A673 (cell line): Measurements from ENCODE around the gene PDE8A. TPM values are rescaled to one million over a fixed set of nuclear protein-coding genes. Genes with fewer than 3 reads are reported as not detected.

Source experiments
- BruUV-seq: library from RNA; stranded (reverse); fragments of 400-500 nt; replicated peaks from 2 replicates; lab custom pipeline; 2021; lab: Mats Ljungman, UMichigan
- CTCF ChIA-PET: fragments of 300-600 bp; sonication (Branson Sonifier 250); formaldehyde crosslinking; loops from one replicate; lab custom pipeline; 2022; ENCODE audit warnings: antibody characterized with exemption; lab: Charles Lee
- POLR2A ChIA-PET: fragments of 300-600 bp; sonication (Branson Sonifier 250); formaldehyde crosslinking; loops from one replicate; lab custom pipeline; 2022; ENCODE audit warnings: antibody characterized with exemption; ENCODE audit not compliant: low non-redundant PET; lab: Charles Lee
- DNase-seq: peaks from one replicate; pipeline ENCODE4 v3.0.0-alpha.2; 2015; ENCODE audit warnings: low spot score
- H3K27ac ChIP-seq: fragments of 200-600 bp; sonication (generic); 2 replicates; pipeline ENCODE4 v1.5.1; 2016; ENCODE audit warnings: mixed run types, low read depth, mild to moderate bottlenecking, mixed read lengths, antibody characterized with exemption, low read length; ENCODE audit not compliant: poor library complexity, severe bottlenecking
- H3K27me3 ChIP-seq: fragments of 200-600 bp; sonication (generic); replicated peaks from 2 replicates; pipeline ENCODE4 v1.6.1; 2017; ENCODE audit warnings: mixed run types, low read depth, mild to moderate bottlenecking, mixed read lengths, antibody characterized with exemption, low read length; ENCODE audit not compliant: insufficient read depth, poor library complexity
- H3K36me3 ChIP-seq: fragments of 200-600 bp; sonication (generic); 2 replicates; pipeline ENCODE4 v1.6.1; 2016; ENCODE audit warnings: mixed run types, mild to moderate bottlenecking, mixed read lengths, antibody characterized with exemption, low read length; ENCODE audit not compliant: insufficient read depth, poor library complexity, severe bottlenecking
- H3K4me1 ChIP-seq: fragments of 200-600 bp; sonication (generic); 2 replicates; pipeline ENCODE4 v1.6.1; 2017; ENCODE audit warnings: mixed run types, mild to moderate bottlenecking, mixed read lengths, antibody characterized with exemption, low read length; ENCODE audit not compliant: insufficient read depth, poor library complexity, severe bottlenecking
- H3K4me3 ChIP-seq: fragments of 200-600 bp; sonication (generic); 2 replicates; pipeline ENCODE4 v1.5.1; 2016; ENCODE audit warnings: low read depth, mixed run types, mild to moderate bottlenecking, mixed read lengths, low read length; ENCODE audit not compliant: poor library complexity, severe bottlenecking
- H3K9me3 ChIP-seq: fragments of 200-600 bp; sonication (generic); 2 replicates; pipeline ENCODE4 v1.6.1; 2016; ENCODE audit warnings: mixed run types, low read depth, mild to moderate bottlenecking, mixed read lengths, antibody characterized with exemption, low read length; ENCODE audit not compliant: poor library complexity, severe bottlenecking
- EZH2 ChIP-seq: fragments of 200-600 bp; sonication (generic); IDR thresholded peaks from 2 replicates; pipeline ENCODE4 v1.6.1; 2017; ENCODE audit warnings: borderline replicate concordance, low read depth, mild to moderate bottlenecking, mixed read lengths, antibody characterized with exemption, low read length; ENCODE audit not compliant: poor library complexity, severe bottlenecking
- intact Hi-C: fragments of 100-400 bp; cut with micrococcal nuclease; formaldehyde crosslinking; loops from one replicate; pipeline ENCODE4 v1.10.0; 2022; ENCODE audit not compliant: unreplicated experiment
- total RNA-seq: library from RNA; stranded (reverse); gene quantifications from 2 replicates; pipeline ENCODE4 v1.2.3, GENCODE V29; 2021
- TF ChIP-seq, protein P1 (sequence below): fragments of 300-800, 200-600 bp; sonication (generic); conservative IDR thresholded peaks from 2 replicates; pipeline ENCODE4 v1.5.1; 2017; ENCODE audit warnings: low read depth, mild to moderate bottlenecking, antibody characterized with exemption, low read length, moderate library complexity, mixed read lengths

Gene PDE8A
- total RNA-seq, 1 experiment from 2014 or later: 80.7 TPM

DNA sequence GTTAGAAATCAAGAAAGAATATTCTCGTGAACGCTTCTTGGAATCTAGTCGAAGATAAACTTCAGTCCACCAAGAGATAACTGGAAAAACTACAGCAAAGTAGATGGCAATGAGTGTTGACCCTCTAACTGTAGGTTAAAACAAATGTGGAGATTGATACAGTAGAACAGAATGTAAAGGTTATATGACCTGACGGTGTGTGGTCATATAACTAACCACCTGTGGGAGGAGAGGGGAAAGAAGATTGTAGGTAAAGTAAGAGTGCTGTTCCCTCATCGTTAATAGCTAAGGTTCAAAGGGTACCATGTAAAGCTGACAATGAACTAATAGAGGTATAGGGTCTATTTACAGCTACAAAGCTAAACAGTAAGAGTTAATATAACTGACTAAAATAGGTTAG lies 52.6 kb downstream of the PDE8A start:
- intact Hi-C loops: no loop called here
- ChIA-PET CTCF (no interaction called here), POLR2A (interaction anchor here (0.6 kb wide), 1 partner anchor 758 kb away, joined by 5 read pairs; no protein-coding TSS in a partner anchor)

DNA sequence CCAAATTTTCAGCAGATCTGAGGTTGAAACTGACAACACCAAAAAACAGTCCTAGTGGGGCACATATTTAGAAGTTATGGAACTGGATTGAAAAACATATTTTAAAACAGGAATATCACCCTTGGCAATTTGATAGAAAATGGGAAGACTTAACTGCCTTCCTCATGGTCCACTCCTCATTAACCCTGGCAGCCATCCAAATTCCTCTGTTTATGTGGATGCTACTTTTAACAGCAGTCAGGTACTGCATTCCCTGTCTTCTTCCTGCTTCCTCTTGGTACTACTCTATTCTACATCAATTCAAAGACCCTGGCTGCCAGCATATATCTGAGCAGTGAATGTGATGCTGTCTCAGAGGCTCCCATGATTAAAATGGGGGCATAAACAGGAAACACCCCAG lies 54.3 kb downstream of the PDE8A start:
- no peak for DNase-seq
- no peak for TF ChIP-seq EZH2
- TF ChIP-seq, protein P1, sequence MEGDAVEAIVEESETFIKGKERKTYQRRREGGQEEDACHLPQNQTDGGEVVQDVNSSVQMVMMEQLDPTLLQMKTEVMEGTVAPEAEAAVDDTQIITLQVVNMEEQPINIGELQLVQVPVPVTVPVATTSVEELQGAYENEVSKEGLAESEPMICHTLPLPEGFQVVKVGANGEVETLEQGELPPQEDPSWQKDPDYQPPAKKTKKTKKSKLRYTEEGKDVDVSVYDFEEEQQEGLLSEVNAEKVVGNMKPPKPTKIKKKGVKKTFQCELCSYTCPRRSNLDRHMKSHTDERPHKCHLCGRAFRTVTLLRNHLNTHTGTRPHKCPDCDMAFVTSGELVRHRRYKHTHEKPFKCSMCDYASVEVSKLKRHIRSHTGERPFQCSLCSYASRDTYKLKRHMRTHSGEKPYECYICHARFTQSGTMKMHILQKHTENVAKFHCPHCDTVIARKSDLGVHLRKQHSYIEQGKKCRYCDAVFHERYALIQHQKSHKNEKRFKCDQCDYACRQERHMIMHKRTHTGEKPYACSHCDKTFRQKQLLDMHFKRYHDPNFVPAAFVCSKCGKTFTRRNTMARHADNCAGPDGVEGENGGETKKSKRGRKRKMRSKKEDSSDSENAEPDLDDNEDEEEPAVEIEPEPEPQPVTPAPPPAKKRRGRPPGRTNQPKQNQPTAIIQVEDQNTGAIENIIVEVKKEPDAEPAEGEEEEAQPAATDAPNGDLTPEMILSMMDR: no peak
- intact Hi-C loops: no loop called here
- Histone ChIP-seq H3K4me3 (no peak overlapping the region), H3K36me3 (no peaks in the 10 kb centered on the region), H3K4me1 (peaks cover 54% of the 10 kb centered on the region), H3K9me3 (no peaks in the 10 kb centered on the region), H3K27ac (no peak overlapping the region), H3K27me3 (no peaks in the 10 kb centered on the region)
- ChIA-PET POLR2A (no interaction called here), CTCF (no interaction called here)
- BruUV-seq: no TSS peak

More for the DNA sequence above, 52.6 kb downstream of the PDE8A start:
- no peak overlapping the region for H3K27ac ChIP-seq
- no peaks in the 10 kb centered on the region for H3K36me3 ChIP-seq
- BruUV-seq: no TSS peak
- H3K9me3 ChIP-seq: no peaks in the 10 kb centered on the region
- peaks cover 65% of the 10 kb centered on the region for H3K4me1 ChIP-seq
- no peak for DNase-seq
- no peak for TF ChIP-seq EZH2
- TF ChIP-seq, protein P1: no peak
- no peak overlapping the region for H3K4me3 ChIP-seq
- no peaks in the 10 kb centered on the region for H3K27me3 ChIP-seq

DNA sequence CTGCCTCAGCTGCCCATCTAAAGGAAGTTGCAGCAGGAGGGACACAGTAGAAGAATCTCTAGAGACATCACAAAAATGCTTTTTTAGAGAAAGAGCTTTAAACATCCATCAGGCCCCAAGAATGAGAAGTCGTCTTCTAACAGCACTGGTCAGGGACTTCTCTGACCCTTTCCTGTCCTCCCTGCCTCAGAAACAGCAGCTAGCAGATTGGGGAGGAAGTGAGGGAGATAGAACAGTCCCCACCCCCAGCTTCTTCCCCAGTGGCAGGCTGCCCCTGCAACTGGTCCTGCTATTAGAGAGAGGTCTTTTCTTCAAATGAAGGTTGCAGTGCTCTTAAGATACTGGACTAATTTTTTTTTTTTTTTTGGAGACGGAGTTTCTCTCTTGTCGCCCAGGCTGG lies 55.1 kb downstream of the PDE8A start:
- H3K36me3 ChIP-seq: no peaks in the 10 kb centered on the region
- BruUV-seq: no TSS peak
- ChIA-PET CTCF (no interaction called here), POLR2A (no interaction called here)
- peaks cover 47% of the 10 kb centered on the region for H3K4me1 ChIP-seq
- DNase-seq: no peak
- intact Hi-C loops: no loop called here
- H3K27ac ChIP-seq: no peak overlapping the region
- H3K4me3 ChIP-seq: no peak overlapping the region
- TF ChIP-seq, protein P1: no peak
- no peak for TF ChIP-seq EZH2
- H3K9me3 ChIP-seq: no peaks in the 10 kb centered on the region
- H3K27me3 ChIP-seq: no peaks in the 10 kb centered on the region
